ENCODE data around the gene TMEM253. TPM values are rescaled to one million over a fixed set of nuclear protein-coding genes. Genes with fewer than 3 reads are reported as not detected.
A peak's percentile ranks its signal among the peaks of the same experiment; 100 is the strongest.

The TMEM253 gene
- total and polyA plus RNA-seq, 2 donors (not counting 1 experiment from before 2014, with no cell fraction given): 0.11 TPM; not detected in 1

DNA sequence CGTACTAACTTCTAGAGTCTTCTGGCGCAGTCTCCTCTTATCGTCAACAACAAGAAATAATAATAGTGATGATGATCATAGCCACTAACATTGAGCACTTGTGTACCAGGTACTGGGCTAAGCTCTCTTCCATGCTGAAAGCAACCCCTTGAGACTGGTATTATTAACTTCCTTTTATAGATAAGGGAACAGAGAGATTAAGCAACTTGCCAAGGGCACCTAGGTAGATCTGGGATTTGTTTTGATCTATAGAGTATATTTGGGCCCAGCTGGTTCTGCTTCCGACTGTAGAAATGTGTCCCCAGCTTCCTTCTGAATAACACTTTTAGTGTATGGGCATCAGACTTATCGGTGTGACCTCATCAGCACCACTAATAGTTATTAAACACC is 1.3 kb upstream of the TMEM253 start:
- Histone ChIP-seq H3K9ac (ENCODE audit: insufficient read depth, low read length) (no peak overlapping the region), H3K4me2 (ENCODE audit: extremely low read depth, insufficient read depth, low read length) (peak overlapping the region; percentile 85), H3K27ac (ENCODE audit: insufficient read depth, low read length) (no peak overlapping the region), H3K27me3 (ENCODE audit: control insufficient read depth, insufficient read depth, low read length) (no peaks in the 10 kb centered on the region), H3K4me3 (replicated peaks in 1 of 4; ENCODE audit: control extremely low read depth in 1 of 4, insufficient read depth in 1 of 4, low read depth in 3 of 4, low read length in 4 of 4) (peak overlapping the region in 2 of 4 experiments; percentile 72 to 84), H3K36me3 (ENCODE audit: control insufficient read depth, insufficient read depth, low read length) (no peaks in the 10 kb centered on the region), H3K9me3 (ENCODE audit: control insufficient read depth, insufficient read depth, low read depth, low read length) (no peaks in the 10 kb centered on the region), H3K79me2 (ENCODE audit: control insufficient read depth, insufficient read depth, low read length) (no peaks in the 10 kb centered on the region), H3K4me1 (ENCODE audit: control insufficient read depth, extremely low read depth, insufficient read depth, low read length) (peaks cover 8% of the 10 kb centered on the region), H2AFZ (ENCODE audit: low read length) (no peak overlapping the region), H4K20me1 (ENCODE audit: control insufficient read depth, extremely low read depth, insufficient read depth, low read length) (no peaks in the 10 kb centered on the region)
- no peak for TF ChIP-seq EZH2 (IDR thresholded peaks at IDR 0.05; ENCODE audit: low read length, missing control alignments)
- TF ChIP-seq, protein P1, sequence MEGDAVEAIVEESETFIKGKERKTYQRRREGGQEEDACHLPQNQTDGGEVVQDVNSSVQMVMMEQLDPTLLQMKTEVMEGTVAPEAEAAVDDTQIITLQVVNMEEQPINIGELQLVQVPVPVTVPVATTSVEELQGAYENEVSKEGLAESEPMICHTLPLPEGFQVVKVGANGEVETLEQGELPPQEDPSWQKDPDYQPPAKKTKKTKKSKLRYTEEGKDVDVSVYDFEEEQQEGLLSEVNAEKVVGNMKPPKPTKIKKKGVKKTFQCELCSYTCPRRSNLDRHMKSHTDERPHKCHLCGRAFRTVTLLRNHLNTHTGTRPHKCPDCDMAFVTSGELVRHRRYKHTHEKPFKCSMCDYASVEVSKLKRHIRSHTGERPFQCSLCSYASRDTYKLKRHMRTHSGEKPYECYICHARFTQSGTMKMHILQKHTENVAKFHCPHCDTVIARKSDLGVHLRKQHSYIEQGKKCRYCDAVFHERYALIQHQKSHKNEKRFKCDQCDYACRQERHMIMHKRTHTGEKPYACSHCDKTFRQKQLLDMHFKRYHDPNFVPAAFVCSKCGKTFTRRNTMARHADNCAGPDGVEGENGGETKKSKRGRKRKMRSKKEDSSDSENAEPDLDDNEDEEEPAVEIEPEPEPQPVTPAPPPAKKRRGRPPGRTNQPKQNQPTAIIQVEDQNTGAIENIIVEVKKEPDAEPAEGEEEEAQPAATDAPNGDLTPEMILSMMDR (conservative IDR thresholded peaks at IDR 0.05 in 1 of 2, IDR thresholded peaks at IDR 0.05 in 1 of 2; ENCODE audit: low read depth in 1 of 2, low read length in 2 of 2): no peak
- DNase-seq (ENCODE audit: low read depth in 2 of 2): no peak

DNA sequence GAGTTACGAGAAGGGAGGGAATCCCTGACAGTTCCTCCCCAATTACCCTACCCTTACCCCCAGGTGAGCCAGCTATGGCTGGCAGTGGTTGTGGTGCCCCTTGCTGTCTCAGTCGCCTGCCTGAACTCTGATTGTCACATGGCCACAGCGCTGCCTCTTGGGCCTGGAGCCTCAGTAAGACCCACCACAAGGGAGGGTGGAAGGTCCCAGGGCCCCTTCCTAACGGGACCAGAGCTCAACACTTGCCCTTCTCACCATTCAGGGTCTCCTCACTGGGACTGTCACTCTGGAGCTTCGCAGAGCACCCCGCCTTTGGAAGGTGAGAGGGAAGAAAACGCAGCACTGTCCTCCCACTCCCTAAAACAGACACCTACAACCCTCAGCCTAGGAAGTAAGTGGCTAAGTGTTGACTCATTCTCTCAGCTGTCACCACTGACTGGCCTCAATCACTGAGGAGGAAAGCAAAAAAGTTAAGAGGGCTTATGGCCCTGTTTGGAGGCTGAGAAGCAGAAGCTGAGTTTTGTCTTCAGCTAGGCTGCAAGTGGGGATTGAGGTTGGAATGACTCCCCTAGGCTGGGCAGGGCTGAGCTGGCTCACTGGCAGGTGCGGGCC is 1.0 kb downstream of the TMEM253 start:
- TF ChIP-seq, protein P1 (conservative IDR thresholded peaks at IDR 0.05 in 1 of 2, IDR thresholded peaks at IDR 0.05 in 1 of 2; ENCODE audit: low read depth in 1 of 2, low read length in 2 of 2): no peak
- no peak for TF ChIP-seq EZH2 (IDR thresholded peaks at IDR 0.05; ENCODE audit: low read length, missing control alignments)
- Histone ChIP-seq H3K36me3 (ENCODE audit: control insufficient read depth, insufficient read depth, low read length) (no peaks in the 10 kb centered on the region), H2AFZ (ENCODE audit: low read length) (no peak overlapping the region), H3K9me3 (ENCODE audit: control insufficient read depth, insufficient read depth, low read depth, low read length) (no peaks in the 10 kb centered on the region), H3K4me2 (ENCODE audit: extremely low read depth, insufficient read depth, low read length) (no peak overlapping the region), H3K4me1 (ENCODE audit: control insufficient read depth, extremely low read depth, insufficient read depth, low read length) (peaks cover 17% of the 10 kb centered on the region), H3K79me2 (ENCODE audit: control insufficient read depth, insufficient read depth, low read length) (no peaks in the 10 kb centered on the region), H3K27me3 (ENCODE audit: control insufficient read depth, insufficient read depth, low read length) (no peaks in the 10 kb centered on the region), H4K20me1 (ENCODE audit: control insufficient read depth, extremely low read depth, insufficient read depth, low read length) (no peaks in the 10 kb centered on the region), H3K27ac (ENCODE audit: insufficient read depth, low read length) (no peak overlapping the region), H3K9ac (ENCODE audit: insufficient read depth, low read length) (no peak overlapping the region), H3K4me3 (replicated peaks in 1 of 4; ENCODE audit: control extremely low read depth in 1 of 4, insufficient read depth in 1 of 4, low read depth in 3 of 4, low read length in 4 of 4) (no peak overlapping the region)
- DNase-seq (ENCODE audit: low read depth in 2 of 2): no peak

DNA sequence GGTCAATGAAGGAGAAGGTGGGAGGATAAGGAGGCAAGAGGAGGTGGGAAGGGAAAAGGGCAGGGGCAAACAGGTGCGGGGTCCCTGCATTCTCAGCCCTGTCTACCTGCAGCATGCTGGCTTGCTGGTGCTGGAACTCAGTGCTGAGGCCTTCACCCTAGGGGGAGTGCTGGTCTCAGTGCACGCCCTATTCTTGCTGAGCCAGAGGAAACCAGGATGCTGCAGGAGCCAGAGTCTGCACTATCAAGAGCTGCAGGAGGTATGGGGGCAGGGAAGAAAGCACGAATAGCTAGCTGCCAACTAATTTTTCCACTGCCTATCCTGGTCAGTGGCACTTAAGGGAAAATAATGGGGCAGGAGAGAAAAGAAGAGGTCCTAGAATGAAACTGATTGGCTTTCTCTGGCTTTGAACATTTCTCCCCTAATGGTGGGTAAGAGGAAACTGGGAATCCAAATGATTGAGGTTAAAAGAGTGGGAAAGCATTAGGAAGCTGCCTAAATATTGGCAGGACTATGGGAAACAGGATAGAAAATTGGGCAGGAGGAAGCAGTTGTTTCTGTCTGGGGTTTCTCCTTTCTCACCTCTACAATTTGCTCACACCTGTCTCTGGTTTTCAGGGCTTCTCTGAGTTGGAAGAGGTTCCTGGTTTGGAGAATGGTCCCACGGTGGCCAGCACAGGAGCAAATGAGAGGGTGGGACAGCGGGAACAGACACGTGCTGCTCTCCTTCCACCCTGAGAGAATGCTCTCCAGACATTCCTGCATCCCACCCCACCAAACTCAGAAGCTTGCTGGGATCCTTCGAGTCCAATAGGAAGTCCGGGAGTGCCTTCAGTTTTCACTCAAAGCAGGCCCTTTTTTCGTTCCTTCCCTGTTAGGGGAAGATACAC is 1.9 kb downstream of the TMEM253 start:
- peak overlapping the region; percentile 22 to 80 (median 74) for H3K4me3 ChIP-seq (replicated peaks in 1 of 4; ENCODE audit: control extremely low read depth in 1 of 4, insufficient read depth in 1 of 4, low read depth in 3 of 4, low read length in 4 of 4)
- H2AFZ ChIP-seq (ENCODE audit: low read length): peak overlapping the region; percentile 25
- peak overlapping the region; percentile 95 for H3K4me2 ChIP-seq (ENCODE audit: extremely low read depth, insufficient read depth, low read length)
- DNase-seq (ENCODE audit: low read depth in 2 of 2): no peak
- no peaks in the 10 kb centered on the region for H4K20me1 ChIP-seq (ENCODE audit: control insufficient read depth, extremely low read depth, insufficient read depth, low read length)
- no peaks in the 10 kb centered on the region for H3K27me3 ChIP-seq (ENCODE audit: control insufficient read depth, insufficient read depth, low read length)
- H3K9me3 ChIP-seq (ENCODE audit: control insufficient read depth, insufficient read depth, low read depth, low read length): no peaks in the 10 kb centered on the region
- H3K27ac ChIP-seq (ENCODE audit: insufficient read depth, low read length): no peak overlapping the region
- peaks cover 17% of the 10 kb centered on the region for H3K4me1 ChIP-seq (ENCODE audit: control insufficient read depth, extremely low read depth, insufficient read depth, low read length)
- no peaks in the 10 kb centered on the region for H3K79me2 ChIP-seq (ENCODE audit: control insufficient read depth, insufficient read depth, low read length)
- no peaks in the 10 kb centered on the region for H3K36me3 ChIP-seq (ENCODE audit: control insufficient read depth, insufficient read depth, low read length)
- TF ChIP-seq, protein P1 (conservative IDR thresholded peaks at IDR 0.05 in 1 of 2, IDR thresholded peaks at IDR 0.05 in 1 of 2; ENCODE audit: low read depth in 1 of 2, low read length in 2 of 2): no peak
- TF ChIP-seq EZH2 (IDR thresholded peaks at IDR 0.05; ENCODE audit: low read length, missing control alignments): no peak
- H3K9ac ChIP-seq (ENCODE audit: insufficient read depth, low read length): no peak overlapping the region
